Gastrocnemius medialis (tissue), 4 donors: Measurements from ENCODE around the gene TAGLN.

Source experiments
- POLR2A ChIP-seq, 2 donors: fragments of 450-650 bp; IDR thresholded peaks; one replicate each; pipeline ENCODE4 v1.6.1; 2017; ENCODE audit warnings: antibody characterized with exemption in 2 of 2, mild to moderate bottlenecking in 2 of 2, moderate library complexity in 2 of 2
- TF ChIP-seq, protein P1 (sequence below), 5 experiments: fragments of 450-650 bp in 3 of 5; fragments of 200-600 bp in 2 of 5; sonication (generic) in 2 of 5; IDR thresholded peaks in 4 of 5; conservative IDR thresholded peaks in 1 of 5; 1 replicate in 4 of 5; 2 replicates in 1 of 5; pipeline ENCODE4 v1.5.1; 2016 to 2019; ENCODE audit warnings: antibody characterized with exemption in 5 of 5, mild to moderate bottlenecking in 3 of 5, moderate library complexity in 3 of 5

DNA sequence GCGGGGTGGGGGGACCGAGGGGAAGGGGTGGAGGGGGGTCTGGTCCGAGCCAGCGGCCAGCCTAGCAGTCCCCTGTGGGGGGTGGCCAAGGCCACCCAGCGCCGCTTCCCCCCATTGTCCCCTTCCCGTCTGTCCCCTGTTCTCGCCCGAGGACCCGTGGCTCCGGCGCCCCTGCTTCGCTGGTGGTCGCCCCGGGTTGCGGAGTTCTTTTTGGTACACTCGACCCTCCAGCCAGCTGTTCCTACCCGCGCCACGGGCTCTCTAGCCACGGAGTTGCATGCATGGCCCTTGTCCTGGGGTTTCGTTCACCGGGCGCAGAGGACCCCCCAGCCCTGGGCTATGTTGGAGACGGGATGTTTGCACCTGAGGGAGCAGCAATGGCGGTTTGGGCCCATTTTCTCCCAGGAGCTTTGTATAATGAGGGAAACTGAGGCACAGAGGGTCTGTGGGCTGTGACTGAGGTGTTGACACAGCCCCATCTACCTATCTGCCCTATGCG, 33.8 kb downstream of the TAGLN start:
- no peak for TF ChIP-seq POLR2A (IDR thresholded peaks at IDR 0.05)
- TF ChIP-seq, protein P1, sequence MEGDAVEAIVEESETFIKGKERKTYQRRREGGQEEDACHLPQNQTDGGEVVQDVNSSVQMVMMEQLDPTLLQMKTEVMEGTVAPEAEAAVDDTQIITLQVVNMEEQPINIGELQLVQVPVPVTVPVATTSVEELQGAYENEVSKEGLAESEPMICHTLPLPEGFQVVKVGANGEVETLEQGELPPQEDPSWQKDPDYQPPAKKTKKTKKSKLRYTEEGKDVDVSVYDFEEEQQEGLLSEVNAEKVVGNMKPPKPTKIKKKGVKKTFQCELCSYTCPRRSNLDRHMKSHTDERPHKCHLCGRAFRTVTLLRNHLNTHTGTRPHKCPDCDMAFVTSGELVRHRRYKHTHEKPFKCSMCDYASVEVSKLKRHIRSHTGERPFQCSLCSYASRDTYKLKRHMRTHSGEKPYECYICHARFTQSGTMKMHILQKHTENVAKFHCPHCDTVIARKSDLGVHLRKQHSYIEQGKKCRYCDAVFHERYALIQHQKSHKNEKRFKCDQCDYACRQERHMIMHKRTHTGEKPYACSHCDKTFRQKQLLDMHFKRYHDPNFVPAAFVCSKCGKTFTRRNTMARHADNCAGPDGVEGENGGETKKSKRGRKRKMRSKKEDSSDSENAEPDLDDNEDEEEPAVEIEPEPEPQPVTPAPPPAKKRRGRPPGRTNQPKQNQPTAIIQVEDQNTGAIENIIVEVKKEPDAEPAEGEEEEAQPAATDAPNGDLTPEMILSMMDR (IDR thresholded peaks at IDR 0.05 in 4 of 5, conservative IDR thresholded peaks at IDR 0.05 in 1 of 5) = no peak
